HK-2 (cell line): Measurements from ENCODE around the gene ZNF624.

Experiments
- DNase-seq: peaks from one replicate; pipeline ENCODE4 v3.0.0-alpha.2; 2018; ENCODE audit not compliant: unreplicated experiment

The ZNF624 gene

DNA sequence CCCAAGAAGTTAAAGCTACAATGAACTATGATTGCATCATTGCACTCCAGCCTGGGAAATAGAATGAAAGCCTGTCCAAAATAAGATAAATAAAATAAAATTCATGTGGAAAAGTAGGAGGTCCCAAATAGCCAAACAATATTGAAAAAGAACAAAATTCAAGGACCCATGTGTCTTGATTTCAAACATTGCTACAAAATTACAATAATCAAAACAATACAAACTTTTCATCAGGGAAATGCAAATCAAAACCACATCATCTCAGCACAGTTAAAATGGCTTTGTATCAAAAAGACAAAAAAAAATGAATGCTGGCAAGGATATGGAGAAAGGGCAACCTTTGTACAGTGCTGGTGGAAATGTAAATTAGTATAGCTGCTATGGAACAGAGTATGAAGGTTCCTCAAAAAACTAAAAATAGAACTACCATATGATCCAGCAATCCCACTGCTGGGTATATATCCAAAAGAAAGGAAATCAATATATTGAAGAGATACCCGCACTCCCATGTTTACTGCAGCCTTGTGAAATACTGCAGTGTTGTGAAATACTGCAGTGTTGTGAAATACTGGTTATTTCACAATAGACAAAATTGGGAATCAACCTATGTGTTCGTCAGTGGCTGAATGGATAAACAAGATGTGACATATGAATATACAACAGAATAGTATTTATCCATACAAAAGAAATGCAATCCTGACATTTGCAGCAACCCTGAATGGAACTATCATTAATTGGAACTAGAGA, 60.1 kb downstream of the ZNF624 start:
- no peak for DNase-seq

DNA sequence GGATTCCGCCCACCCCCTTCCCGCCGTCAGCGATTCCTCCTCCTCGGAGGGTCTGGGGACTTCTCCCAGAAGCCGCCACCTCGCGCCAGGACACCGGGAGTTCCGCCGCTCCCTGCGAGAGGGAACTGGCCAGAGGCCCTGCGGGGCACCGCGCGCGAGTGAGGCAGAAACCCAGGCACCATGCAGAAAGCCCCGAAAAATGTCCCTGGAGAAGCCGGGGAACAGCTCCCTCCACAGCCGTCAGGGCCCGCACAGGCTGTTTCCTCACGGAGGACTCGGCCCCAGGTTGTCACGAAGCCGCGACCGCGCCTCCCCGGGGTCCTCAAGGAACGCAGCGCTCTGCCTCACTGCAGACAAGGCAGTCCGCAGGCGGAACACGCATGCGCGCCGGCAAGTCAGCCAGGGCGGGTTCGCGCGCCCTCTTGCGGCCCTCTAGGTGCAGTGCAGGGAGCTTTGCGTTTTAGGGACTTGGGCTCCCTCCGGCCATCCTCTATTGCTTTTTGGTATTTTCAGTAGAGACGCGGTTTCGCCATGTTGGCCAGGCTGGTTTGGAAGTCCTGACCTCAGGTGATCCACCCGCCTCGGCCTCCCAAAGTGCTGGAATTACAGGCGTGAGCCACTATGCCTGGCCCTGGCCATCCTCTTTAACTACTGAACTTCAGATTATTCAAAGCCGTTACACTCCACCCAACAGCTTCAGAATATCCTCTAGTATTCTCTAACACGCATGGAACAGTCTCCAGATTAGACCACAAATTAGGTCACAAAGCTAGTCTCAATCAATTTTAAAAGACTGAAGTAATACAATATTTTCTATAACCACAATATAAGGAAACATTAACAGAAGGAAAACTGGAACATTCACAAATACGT, 64.3 kb downstream of the ZNF624 start:
- DNase-seq, result peak; percentile 93

DNA sequence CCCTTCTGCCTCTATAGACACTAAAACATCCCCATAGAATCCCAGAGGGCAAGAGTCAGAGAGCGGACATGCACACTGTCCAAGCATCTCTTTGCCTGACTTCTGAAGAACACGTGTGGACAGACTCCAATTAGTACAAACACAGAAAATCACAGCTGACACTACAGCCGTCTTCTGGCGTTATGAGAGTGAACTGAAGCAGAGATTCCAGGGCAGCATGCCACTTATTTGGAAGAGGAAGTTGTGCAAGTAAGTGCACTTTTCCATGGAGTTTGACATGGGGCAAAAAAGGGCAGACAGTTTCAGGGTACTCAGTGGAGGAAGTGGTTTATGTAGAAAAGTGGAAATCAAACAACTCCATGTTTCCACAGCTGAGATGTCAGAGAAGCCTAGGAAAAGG, 67.9 kb downstream of the ZNF624 start:
- DNase-seq, result no peak

DNA sequence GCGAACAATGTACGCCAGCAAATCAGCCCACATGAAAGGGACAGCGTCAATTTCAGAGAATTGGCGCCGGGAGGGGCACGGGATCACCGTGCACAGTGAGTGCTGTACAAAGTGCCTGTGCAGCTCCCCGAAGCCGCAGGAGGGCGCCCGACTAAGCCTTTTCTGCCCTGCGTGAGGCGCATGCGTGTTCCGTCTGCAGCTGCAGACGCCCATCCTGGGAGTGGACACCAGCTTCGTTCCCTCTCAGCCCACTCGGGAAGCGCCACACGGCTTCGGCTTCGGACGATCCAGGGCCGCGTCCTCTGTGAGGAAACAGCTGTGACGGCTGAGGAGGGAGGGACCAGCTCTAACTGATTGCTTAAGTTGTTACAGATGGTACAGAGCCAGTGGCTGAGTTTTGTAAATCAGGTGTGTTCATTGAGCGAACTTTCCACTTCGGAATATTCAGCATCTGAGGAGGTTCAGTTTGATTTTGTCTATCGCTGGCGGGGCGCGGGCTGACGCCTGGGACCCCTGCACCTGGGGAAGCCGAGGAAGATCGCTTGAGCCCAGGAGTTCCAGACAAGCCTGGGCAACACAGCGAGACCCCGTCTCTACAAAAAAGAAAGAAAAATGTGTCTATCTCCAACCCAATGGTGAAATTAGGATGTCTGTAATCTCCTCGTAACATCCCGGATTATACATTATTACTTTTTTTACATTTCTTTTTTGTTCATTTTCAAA, 69.2 kb downstream of the ZNF624 start:
- DNase-seq, result peak; percentile 68

DNA sequence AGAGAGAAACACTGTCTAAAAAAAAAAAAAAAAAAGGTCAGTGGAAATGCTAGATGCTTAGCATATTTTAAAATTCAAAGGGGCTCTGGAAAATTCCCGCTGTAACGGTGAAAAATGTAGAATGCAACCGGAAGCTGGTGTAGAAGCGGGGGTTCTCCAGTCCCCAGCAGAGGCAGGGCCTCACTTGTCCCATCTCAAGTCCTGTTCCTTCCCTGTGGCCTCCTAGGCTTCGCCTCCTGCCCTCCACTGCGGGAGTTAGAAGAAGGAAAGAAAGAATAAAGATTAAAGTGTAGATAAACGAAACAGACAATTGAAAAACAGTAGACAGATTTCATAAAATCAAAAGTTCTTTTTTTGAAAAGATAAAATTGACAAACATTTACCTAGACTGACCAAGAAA, 69.9 kb downstream of the ZNF624 start:
- no peak for DNase-seq

DNA sequence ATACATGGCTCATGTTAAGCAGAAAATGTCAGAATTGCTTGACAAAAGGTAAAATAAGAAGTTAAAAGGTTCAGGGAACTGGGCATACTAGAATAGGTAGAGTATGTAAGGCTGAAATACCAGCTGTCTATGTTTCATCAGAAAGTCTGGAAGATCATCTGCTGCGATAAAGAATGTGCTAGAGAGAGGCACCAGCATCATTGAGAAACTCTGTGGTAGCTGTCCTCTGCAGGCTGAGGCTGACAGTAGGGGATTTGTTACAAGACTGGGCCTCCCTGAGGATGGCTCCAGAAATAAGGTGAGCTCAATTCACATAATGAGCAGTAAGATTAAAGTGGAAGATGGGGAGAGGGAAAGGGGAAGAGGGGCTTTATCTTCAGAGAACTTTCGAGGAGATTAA, 80.2 kb downstream of the ZNF624 start:
- DNase-seq, result no peak
